Measurements from ENCODE around the gene SLC17A7. TPM values are rescaled to one million over a fixed set of nuclear protein-coding genes. Genes with fewer than 3 reads are reported as not detected.

The SLC17A7 gene
- total and polyA plus RNA-seq, 9 of the 15 experiments (the other 6 are each of a cell fraction or from before 2014, with no cell fraction given) = 1.1 to 15.7 (median 2.4) TPM

- TF ChIP-seq ZNF239 (CRISPR knock-in tag; IDR thresholded peaks at IDR 0.05) (no peak), PCBP2 (IDR thresholded peaks at IDR 0.05; ENCODE audit: low read depth, low read length, poor library complexity, severe bottlenecking) (no peak), ZNF41 (CRISPR knock-in tag; conservative IDR thresholded peaks at IDR 0.05) (no peak), NFATC3 (IDR thresholded peaks at IDR 0.05) (peak; percentile 71; the same call in 1 of the 2 replicates), ZNF121 (CRISPR knock-in tag; conservative IDR thresholded peaks at IDR 0.05) (no peak), ZFX (CRISPR knock-in tag; IDR thresholded peaks at IDR 0.05) (no peak), ZNF224 (CRISPR knock-in tag; IDR thresholded peaks at IDR 0.05) (no peak), ZNF561 (CRISPR knock-in tag; conservative IDR thresholded peaks at IDR 0.05) (no peak), TEAD2 (tag; IDR thresholded peaks at IDR 0.05) (no peak), KLF10 (CRISPR knock-in tag; IDR thresholded peaks at IDR 0.05) (no peak), PTBP1 (IDR thresholded peaks at IDR 0.05; ENCODE audit: low read depth, low read length) (no peak), ZNF253 (CRISPR knock-in tag; conservative IDR thresholded peaks at IDR 0.05) (no peak), ZNF23 (CRISPR knock-in tag; IDR thresholded peaks at IDR 0.05) (no peak), ZNF24 (IDR thresholded peaks at IDR 0.05) (no peak), E2F4 (CRISPR knock-in tag; IDR thresholded peaks at IDR 0.05; ENCODE audit: low read depth) (no peak), PURB (CRISPR knock-in tag; IDR thresholded peaks at IDR 0.05; ENCODE audit: low read depth) (no peak), ZSCAN29 (IDR thresholded peaks at IDR 0.05) (no peak), THAP7 (CRISPR knock-in tag; IDR thresholded peaks at IDR 0.05) (no peak), RBM14 (IDR thresholded peaks at IDR 0.05; ENCODE audit: borderline replicate concordance, insufficient read depth, low read depth, low read length) (no peak), MBD2 (IDR thresholded peaks at IDR 0.05; ENCODE audit: borderline replicate concordance, low read depth) (no peak), ZNF699 (CRISPR knock-in tag; IDR thresholded peaks at IDR 0.05; ENCODE audit: insufficient replicate concordance) (no peak), HLTF (IDR thresholded peaks at IDR 0.05) (peak; percentile 95; the same call in 1 of the 2 replicates), MCM7 (IDR thresholded peaks at IDR 0.05) (0 out of 4 replicates have a peak, but pooled peaks of 1 of the 2 experiments have one; percentile 79), NCOR1 (IDR thresholded peaks at IDR 0.05) (no peak), GATAD2A (IDR thresholded peaks at IDR 0.05) (no peak), TBL1XR1 (IDR thresholded peaks at IDR 0.05; ENCODE audit: low read length in 2 of 2) (no peak), FOXM1 (IDR thresholded peaks at IDR 0.05; ENCODE audit: low read depth) (no peak), FOXM1 (CRISPR knock-in tag; IDR thresholded peaks at IDR 0.05; ENCODE audit: low read depth) (no peak), SPI1 (IDR thresholded peaks at IDR 0.05; ENCODE audit: borderline replicate concordance, low read depth, low read length) (no peak), ZNF830 (CRISPR knock-in tag; IDR thresholded peaks at IDR 0.05) (no peak)
Measured at GRCh38 chr19:49391581-49392399, 49.5 kb downstream of the SLC17A7 start (continued).
